SHP77 treated with DMSO at 0.1 percent for 48 hours (cell line): ENCODE measurements around the gene LRRC75A.

Source experiments
- DNase-seq: peaks from one replicate; lab custom pipeline; 2025; lab: John Stamatoyannopoulos, UW

The LRRC75A gene

GRCh38 chr17:16493531-16494046, 1.6 kb upstream of the LRRC75A start:
- DNase-seq: no peak

DNA sequence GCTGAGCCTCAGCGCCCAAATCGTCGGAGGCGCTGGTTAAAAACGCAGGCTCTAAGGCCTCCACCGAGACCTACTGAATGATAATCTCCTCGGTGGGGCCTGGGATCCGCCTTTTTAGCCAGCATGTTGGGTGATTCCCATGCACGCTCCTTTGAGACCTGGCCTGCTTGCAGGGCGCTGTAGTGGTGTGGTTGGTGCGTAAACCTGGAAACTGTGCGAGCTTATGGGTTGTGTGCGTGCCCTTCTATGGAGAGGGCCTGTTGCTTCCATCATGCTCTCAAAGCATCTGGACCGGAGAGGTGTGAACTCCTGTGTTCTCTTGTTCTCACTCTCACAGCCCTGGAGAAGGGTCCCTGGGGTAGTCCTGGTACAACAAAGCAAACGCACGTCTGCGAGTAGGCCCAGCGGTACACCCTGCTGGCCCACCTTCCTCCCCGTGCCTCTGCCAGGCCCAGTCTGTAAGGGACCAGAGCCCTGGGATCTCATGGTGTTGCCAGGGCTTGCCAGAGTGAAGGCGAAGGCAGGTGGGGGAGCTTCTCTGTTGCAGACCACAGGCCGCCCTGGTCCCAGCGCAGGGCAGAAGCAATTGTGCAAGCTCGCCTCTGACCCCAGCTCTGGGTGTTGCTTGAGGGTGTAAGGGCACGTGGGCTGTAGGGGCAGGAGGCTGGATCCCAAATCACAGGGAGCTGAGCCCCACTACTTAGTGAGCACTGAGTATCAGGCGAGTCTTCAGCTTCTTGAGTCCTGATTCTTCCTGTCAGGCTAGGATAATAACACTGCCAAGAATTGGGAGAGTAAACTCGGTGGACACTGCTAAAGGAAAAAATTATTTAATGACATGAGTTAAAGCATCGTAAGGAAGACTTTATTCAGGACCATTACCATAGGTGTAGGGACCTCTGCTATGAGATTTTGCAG, 879 bp upstream of the LRRC75A start:
- no peak for DNase-seq

DNA sequence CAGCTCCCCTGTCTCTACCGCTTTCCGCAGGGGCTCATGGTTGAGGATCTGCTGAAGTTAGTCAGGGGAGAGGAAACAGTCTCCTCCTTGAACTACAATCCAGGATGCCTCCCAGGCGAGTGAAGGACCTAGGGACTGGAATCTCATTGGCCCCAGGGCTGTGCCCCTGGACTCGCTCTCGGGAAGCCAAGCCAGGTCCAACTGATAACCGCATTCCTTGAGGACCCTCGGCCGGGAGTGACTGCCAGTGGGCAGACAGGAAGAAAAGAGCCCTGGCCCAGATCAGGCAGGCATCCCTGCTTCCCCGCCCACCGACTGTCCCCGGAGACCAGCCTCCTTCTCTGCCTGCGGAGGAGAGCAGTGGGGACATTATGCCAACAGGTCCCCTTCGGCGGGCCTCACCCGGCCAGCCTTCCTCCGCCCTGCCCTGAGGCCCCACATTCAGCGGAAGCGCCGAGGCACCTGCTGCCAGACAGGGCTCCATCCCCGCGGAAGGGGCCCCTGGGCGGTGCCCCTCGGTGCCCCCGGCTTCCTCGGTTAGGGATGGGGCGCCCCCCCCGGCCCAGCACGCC, 776 bp downstream of the LRRC75A start:
- no peak for DNase-seq

DNA sequence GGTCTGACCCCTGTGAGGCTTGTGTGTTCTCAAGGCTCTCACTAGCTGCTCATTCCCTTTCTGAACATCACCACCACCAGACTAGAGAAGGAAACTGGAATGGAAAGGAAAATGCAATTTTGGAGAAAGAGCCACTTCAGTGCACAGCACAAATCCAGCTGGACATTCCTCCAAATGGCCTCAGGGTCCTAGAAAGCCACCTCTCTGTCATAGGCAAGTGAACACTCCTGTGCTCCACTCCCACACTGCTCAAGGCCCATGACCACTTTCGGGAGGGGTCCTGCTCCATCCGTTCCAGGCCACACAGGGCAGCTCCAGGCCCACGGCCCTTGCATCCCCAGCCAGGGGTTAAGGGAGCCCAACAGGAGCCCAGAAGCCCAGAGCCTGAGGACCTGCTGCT, 2.6 kb downstream of the LRRC75A start:
- DNase-seq: no peak

GRCh38 chr17:16488968-16489337, 3.0 kb downstream of the LRRC75A start:
- no peak for DNase-seq

GRCh38 chr17:16488186-16488967, 3.6 kb downstream of the LRRC75A start:
- DNase-seq: no peak

- DNase-seq: peak; percentile 100
Measured at GRCh38 chr17:16486373-16487250, 5.4 kb downstream of the LRRC75A start.

DNA sequence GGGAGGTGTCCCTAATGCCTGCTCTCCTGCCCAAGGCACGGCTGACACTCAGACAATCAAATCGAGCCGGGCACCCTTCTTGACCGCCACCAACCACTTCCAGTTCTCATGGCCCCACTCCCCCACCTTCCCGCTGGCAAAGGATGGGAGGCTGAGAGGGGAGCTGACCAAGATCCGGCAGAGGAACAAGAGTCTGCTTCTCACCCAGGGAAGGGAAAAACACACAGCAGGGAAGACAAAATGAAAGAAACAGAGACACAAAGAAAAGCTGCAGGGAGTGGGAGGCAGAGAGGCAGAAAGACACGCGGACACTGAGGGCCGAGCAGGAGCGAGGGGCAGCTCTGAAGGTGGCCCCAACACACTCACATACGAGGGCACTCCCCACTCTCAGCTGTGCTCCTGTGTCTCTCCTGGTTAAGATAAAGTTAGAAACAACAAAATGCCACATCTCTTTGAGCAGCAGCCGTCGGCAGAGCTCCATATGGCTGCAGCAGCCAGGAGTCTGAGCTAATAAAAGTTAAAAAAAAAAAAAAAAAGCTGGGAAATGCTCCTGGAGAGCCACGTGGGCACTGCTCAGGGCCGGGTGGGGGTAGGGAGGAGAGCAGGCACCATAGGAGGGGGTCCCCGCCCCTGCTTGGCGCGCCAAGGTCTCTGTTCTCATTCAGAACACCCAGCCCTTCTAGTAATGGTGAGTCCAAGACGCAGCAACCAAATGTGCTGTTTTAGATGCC, 7.4 kb downstream of the LRRC75A start:
- DNase-seq: peak; percentile 86

DNA sequence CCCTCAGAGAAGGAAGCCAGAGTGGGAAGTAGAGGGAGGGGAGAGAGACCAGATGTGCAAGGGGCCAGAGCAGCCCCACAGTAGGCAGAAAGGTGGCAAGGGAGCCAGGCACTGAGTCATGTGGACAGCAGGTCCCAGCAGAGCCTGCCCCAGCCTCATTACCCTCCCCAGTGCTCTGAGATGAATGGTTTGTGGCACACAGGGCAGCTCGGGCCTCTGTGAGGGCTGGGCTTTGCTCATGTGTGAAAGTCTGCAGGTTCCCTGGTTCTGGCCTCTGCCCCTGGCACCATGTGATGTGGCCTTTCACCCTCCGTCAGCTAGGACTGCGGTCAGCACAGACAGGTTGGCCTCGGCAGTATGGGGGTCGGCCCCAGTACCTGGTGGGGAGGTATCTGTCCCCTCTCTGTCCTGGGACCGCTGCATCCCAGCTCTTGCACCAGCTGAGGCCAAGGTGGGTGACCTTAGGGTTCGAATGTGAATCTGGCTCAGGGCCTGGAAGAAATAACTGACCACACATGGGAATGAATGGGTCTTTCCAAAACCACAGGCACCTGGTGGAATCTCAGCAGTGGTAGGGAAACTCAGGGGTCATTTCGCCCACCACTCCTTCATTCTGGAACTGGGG, 8.9 kb downstream of the LRRC75A start:
- DNase-seq: no peak

DNA sequence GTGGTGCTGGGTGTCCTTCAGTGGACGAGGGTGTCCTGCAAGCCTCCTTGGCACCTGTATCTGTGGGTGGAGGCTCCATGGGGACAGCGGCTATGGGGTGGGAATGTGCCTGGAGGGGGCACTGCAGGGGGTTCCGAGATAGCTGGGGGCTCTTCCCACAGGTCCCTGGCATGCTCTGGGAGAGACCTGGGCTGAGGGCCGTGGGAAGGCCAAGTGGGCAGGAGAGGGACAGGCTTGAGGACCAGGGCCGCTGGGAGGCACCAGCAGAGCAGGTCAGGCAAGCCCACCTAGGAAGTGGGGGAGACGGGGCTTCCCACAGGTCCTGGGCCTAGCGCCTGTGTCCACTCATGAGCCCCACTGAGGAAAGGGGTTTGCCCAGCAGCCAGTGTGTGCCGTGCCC, 9.7 kb downstream of the LRRC75A start:
- DNase-seq: no peak

GRCh38 chr17:16480995-16481394, 11.0 kb downstream of the LRRC75A start:
- DNase-seq: no peak

- DNase-seq: no peak
Measured at GRCh38 chr17:16479264-16479663, 12.7 kb downstream of the LRRC75A start.

DNA sequence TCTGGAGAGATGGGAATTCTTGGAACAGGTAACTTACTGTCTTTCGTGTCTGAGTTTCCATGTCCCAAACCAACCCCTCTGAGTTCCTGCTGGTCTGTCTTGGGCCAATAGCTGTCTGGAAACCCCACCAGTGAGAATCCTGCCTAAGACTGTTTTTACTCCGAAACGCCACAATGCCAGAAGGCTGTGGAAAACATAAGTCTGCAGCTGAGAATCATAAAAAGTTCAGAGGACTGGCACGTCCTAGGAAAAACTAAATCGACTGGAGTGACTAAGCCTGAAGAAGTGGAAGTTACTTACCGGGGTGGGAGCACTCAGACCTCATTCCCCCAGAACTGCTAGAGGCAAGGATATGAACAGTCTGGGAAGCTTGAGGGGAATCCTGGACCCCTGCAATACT, 13.3 kb downstream of the LRRC75A start:
- no peak for DNase-seq

DNA sequence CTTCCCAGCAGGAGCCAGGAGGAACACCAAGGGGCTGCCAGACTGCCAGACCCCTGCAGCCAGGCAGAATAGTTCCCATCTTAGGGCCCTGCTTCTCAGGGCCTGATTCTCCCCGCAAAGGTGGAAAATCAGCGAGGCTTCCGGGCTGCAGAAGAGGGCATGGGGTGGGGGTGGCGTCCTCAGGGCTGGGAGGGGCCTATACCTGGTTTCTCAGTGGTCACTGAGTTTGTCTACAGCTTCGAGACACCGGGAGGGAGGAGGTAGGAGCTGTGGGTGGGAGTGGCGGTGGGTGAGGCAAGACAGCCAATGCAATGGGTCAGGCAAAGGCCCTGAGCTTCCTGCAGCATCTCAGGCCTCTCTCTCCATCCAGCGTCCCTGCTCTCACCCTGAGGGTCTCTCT, 14.3 kb downstream of the LRRC75A start:
- DNase-seq: no peak

GRCh38 chr17:16477255-16477654, 14.7 kb downstream of the LRRC75A start:
- DNase-seq: no peak

DNA sequence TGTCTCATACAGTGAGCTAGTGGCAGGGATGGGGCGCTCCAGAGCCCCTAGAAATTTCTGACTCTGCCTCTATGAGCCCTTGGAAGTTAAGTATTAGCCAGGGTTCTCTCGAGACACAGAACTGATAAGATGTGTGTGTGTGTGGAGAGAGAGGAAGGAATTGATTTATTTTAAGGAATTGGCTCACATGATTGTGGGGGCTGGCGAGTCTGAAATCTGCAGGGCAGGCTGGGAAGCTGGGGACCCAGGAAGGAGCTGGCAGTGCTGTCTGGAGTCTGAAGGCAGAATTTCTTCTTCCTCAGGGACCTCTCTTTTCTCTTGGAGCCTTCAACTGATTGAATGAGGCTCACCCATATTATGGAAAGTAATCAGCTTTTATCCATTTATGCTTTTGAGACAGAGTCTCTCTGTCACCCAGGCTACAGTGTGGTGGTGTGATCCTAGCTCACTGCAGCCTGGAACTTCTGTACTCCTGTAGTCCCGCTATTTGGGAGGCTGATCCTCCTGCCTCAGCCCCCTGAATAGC, 16.8 kb downstream of the LRRC75A start:
- DNase-seq: no peak

- DNase-seq: no peak
Measured at GRCh38 chr17:16474012-16474725, 17.8 kb downstream of the LRRC75A start.

DNA sequence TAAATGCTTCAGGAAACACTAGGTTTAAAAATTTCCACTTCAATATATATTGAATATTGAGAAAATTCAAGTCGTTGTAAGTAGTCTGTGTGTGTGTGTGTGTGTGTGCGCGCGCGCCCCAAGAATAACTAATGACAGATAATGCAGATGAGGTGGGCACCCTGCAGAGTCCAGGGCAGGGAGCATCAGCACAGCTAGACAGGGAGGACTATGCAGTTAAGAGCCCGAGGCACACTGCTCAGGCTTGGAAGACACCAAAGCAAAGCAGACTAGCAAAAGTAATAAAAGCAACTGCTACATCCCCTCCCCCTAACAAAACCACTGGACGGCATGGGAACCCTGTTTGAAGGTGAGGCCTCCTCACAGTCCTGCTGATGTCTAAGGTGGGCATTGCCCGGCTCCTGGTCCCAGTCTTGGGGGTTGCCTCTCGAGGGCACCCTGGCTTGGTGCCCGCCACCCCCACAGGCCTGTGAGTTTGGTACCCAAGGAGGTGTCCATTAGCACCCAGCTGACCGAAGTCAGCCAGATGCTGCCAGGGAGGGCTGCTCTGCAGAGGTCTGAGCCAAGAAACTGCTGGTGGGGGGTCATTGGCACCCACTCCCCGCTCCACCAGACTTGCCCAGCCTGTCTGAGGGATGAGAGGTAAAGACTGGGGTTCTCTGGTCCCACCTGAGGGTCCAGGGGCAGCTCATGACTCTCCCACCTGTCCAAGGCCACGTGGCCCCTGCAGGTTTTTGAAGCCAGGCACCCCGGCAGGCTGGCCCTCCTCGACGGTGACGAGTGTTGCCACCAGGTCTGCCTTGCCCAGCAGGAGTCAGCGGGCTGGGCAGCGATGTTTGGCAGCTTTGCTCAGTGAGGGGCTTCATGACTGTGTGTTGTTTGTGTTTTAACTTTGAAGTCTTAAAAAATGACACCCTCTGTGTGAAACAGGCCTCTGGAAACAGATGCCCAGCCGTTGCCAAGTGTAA, 18.7 kb downstream of the LRRC75A start:
- no peak for DNase-seq
